Measurements from ENCODE around the gene FHOD3. TPM values are rescaled to one million over a fixed set of nuclear protein-coding genes. Genes with fewer than 3 reads are reported as not detected.

The FHOD3 gene
- total RNA-seq, 4 donors from 2014 or later: 3.5 to 40.0 (median 14.5) TPM

- TF ChIP-seq CTCF (IDR thresholded peaks at IDR 0.05) (no peak), EP300 (IDR thresholded peaks at IDR 0.05; ENCODE audit: low read depth) (no peak), POLR2A (IDR thresholded peaks at IDR 0.05) (no peak), POLR2AphosphoS5 (IDR thresholded peaks at IDR 0.05) (no peak)
- no peaks in the 10 kb centered on the region for H3K36me3 ChIP-seq
- H3K4me3 ChIP-seq: no peak overlapping the region
- in situ Hi-C loops (cut with MboI; ENCODE audit: low pct_ligation_motif_present in 1 of 4, low pct_unique_long_range_greater_than_20kb in 1 of 4, low sequenced_read_pairs in 3 of 4): no loop called here
- DNase-seq: no peak
- H3K27me3 ChIP-seq: no peaks in the 10 kb centered on the region
- no peaks in the 10 kb centered on the region for H3K4me1 ChIP-seq
- intact Hi-C loops (cut with DNase I; ENCODE audit: low total_unique reads): no loop called here
- H3K9me3 ChIP-seq: no peaks in the 10 kb centered on the region
- no peak overlapping the region for H3K27ac ChIP-seq
These were observed 10.0 kb downstream of the FHOD3 start for GRCh38 chr18:36307513-36307912.

GRCh38 chr18:36308711-36309435, 11.4 kb downstream of the FHOD3 start:
- in situ Hi-C loops (cut with MboI; ENCODE audit: low pct_ligation_motif_present in 1 of 4, low pct_unique_long_range_greater_than_20kb in 1 of 4, low sequenced_read_pairs in 3 of 4) (no loop called here), intact Hi-C loops (cut with DNase I; ENCODE audit: low total_unique reads) (no loop called here)
- 80 to 83% methylated on average over 2 to 7 of the region's 7 CpGs for WGBS, 2 donors (ENCODE audit: low coverage in 1 of 2)
- H3K4me1 ChIP-seq: no peaks in the 10 kb centered on the region
- no peaks in the 10 kb centered on the region for H3K9me3 ChIP-seq
- no peaks in the 10 kb centered on the region for H3K36me3 ChIP-seq
- TF ChIP-seq POLR2AphosphoS5 (IDR thresholded peaks at IDR 0.05): no peak
- no peaks in the 10 kb centered on the region for H3K27me3 ChIP-seq
- no peak for DNase-seq
- H3K4me3 ChIP-seq: no peak overlapping the region
- H3K27ac ChIP-seq: no peak overlapping the region

GRCh38 chr18:36309436-36310391, 12.2 kb downstream of the FHOD3 start:
- intact Hi-C loops (cut with DNase I; ENCODE audit: low total_unique reads): no loop called here
- Histone ChIP-seq H3K27ac (no peak overlapping the region), H3K4me1 (no peaks in the 10 kb centered on the region), H3K4me3 (no peak overlapping the region), H3K9me3 (no peaks in the 10 kb centered on the region), H3K36me3 (no peaks in the 10 kb centered on the region), H3K27me3 (no peaks in the 10 kb centered on the region)
- TF ChIP-seq CTCF (IDR thresholded peaks at IDR 0.05) (no peak), EP300 (IDR thresholded peaks at IDR 0.05; ENCODE audit: low read depth) (no peak), POLR2A (IDR thresholded peaks at IDR 0.05) (no peak), POLR2AphosphoS5 (IDR thresholded peaks at IDR 0.05) (no peak)
- WGBS, 2 donors (ENCODE audit: low coverage in 1 of 2): 72% methylated on average over 11 of the region's 11 CpGs; no CpG with 5 or more reads in 1 of the 2 donors
- DNase-seq: no peak
- in situ Hi-C loops (cut with MboI; ENCODE audit: low pct_ligation_motif_present in 1 of 4, low pct_unique_long_range_greater_than_20kb in 1 of 4, low sequenced_read_pairs in 3 of 4): no loop called here

GRCh38 chr18:36311026-36311570, 13.6 kb downstream of the FHOD3 start:
- in situ Hi-C loops (cut with MboI; ENCODE audit: low pct_ligation_motif_present in 1 of 4, low pct_unique_long_range_greater_than_20kb in 1 of 4, low sequenced_read_pairs in 3 of 4) (no loop called here), intact Hi-C loops (cut with DNase I; ENCODE audit: low total_unique reads) (no loop called here)
- H3K4me3 ChIP-seq: no peak overlapping the region
- no peaks in the 10 kb centered on the region for H3K4me1 ChIP-seq
- WGBS, 2 donors (ENCODE audit: low coverage in 1 of 2): 55 to 84% methylated on average over 2 to 5 of the region's 5 CpGs
- no peaks in the 10 kb centered on the region for H3K36me3 ChIP-seq
- no peak for DNase-seq
- no peaks in the 10 kb centered on the region for H3K9me3 ChIP-seq
- no peak for TF ChIP-seq EP300 (IDR thresholded peaks at IDR 0.05; ENCODE audit: low read depth)
- no peaks in the 10 kb centered on the region for H3K27me3 ChIP-seq
- no peak overlapping the region for H3K27ac ChIP-seq

- Histone ChIP-seq H3K4me1 (no peaks in the 10 kb centered on the region), H3K27ac (no peak overlapping the region), H3K36me3 (no peaks in the 10 kb centered on the region), H3K4me3 (no peak overlapping the region), H3K9me3 (no peaks in the 10 kb centered on the region), H3K27me3 (no peaks in the 10 kb centered on the region)
- 84 to 89% methylated on average over 2 of the region's 2 CpGs for WGBS, 2 donors (ENCODE audit: low coverage in 1 of 2)
- intact Hi-C loops (cut with DNase I; ENCODE audit: low total_unique reads): no loop called here
- in situ Hi-C loops (cut with MboI; ENCODE audit: low pct_ligation_motif_present in 1 of 4, low pct_unique_long_range_greater_than_20kb in 1 of 4, low sequenced_read_pairs in 3 of 4): no loop called here
- DNase-seq: no peak
- TF ChIP-seq POLR2A (IDR thresholded peaks at IDR 0.05): no peak
- no peak for TF ChIP-seq POLR2AphosphoS5 (IDR thresholded peaks at IDR 0.05)
- no peak for TF ChIP-seq CTCF (IDR thresholded peaks at IDR 0.05)
- no peak for TF ChIP-seq EP300 (IDR thresholded peaks at IDR 0.05; ENCODE audit: low read depth)
These were observed 15.4 kb downstream of the FHOD3 start for GRCh38 chr18:36312806-36313395.
